ENCODE results near the gene SMO.
"Not testable (repeated sequence)": the region's sequence is repeated elsewhere in the genome, so short reads cannot be mapped to it uniquely, and the experiment has no call there.

Gene SMO

DNA sequence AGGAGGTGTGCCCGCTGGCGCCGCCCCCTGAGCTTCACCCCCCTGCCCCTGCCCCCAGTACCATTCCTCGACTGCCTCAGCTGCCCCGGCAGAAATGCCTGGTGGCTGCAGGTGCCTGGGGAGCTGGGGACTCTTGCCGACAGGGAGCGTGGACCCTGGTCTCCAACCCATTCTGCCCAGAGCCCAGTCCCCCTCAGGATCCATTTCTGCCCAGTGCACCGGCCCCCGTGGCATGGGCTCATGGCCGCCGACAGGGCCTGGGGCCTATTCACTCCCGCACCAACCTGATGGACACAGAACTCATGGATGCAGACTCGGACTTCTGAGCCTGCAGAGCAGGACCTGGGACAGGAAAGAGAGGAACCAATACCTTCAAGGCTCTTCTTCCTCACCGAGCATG is 23.7 kb downstream of the SMO start:
- TF ChIP-seq, protein P1, sequence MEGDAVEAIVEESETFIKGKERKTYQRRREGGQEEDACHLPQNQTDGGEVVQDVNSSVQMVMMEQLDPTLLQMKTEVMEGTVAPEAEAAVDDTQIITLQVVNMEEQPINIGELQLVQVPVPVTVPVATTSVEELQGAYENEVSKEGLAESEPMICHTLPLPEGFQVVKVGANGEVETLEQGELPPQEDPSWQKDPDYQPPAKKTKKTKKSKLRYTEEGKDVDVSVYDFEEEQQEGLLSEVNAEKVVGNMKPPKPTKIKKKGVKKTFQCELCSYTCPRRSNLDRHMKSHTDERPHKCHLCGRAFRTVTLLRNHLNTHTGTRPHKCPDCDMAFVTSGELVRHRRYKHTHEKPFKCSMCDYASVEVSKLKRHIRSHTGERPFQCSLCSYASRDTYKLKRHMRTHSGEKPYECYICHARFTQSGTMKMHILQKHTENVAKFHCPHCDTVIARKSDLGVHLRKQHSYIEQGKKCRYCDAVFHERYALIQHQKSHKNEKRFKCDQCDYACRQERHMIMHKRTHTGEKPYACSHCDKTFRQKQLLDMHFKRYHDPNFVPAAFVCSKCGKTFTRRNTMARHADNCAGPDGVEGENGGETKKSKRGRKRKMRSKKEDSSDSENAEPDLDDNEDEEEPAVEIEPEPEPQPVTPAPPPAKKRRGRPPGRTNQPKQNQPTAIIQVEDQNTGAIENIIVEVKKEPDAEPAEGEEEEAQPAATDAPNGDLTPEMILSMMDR (IDR thresholded peaks at IDR 0.05), result no peak
- no peak overlapping the region for H3K4me3 ChIP-seq (ENCODE audit: low read depth in 1 of 2, low read length in 1 of 2)

DNA sequence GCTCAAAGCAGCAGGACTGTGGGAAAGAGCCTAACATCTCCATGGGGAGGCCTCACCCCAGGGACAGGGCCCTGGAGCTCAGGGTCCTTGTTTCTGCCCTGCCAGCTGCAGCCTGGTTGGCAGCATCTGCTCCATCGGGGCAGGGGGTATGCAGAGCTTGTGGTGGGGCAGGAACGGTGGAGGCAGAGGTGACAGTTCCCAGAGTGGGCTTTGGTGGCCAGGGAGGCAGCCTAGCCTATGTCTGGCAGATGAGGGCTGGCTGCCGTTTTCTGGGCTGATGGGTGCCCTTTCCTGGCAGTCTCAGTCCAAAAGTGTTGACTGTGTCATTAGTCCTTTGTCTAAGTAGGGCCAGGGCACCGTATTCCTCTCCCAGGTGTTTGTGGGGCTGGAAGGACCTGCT is 24.2 kb downstream of the SMO start:
- Histone ChIP-seq H3K36me3 (no peaks in the 10 kb centered on the region), H3K27me3 (peaks cover 5% of the 10 kb centered on the region), H3K9me3 (no peaks in the 10 kb centered on the region), H3K27ac (no peak overlapping the region), H3K4me1 (ENCODE audit: control insufficient read depth in 1 of 2, insufficient read depth in 1 of 2, low read depth in 1 of 2, low read length in 1 of 2) (no peaks in the 10 kb centered on the region), H3K4me3 (ENCODE audit: low read depth in 1 of 2, low read length in 1 of 2) (no peak overlapping the region)
- TF ChIP-seq, protein P1 (IDR thresholded peaks at IDR 0.05), result no peak

More for the DNA sequence above, 23.7 kb downstream of the SMO start:
- H3K27me3 ChIP-seq, result peaks cover under 1% of the 10 kb centered on the region
- no peaks in the 10 kb centered on the region for H3K9me3 ChIP-seq
- H3K36me3 ChIP-seq, result no peaks in the 10 kb centered on the region
- H3K27ac ChIP-seq, result no peak overlapping the region
- H3K4me1 ChIP-seq (ENCODE audit: control insufficient read depth in 1 of 2, insufficient read depth in 1 of 2, low read depth in 1 of 2, low read length in 1 of 2), result no peaks in the 10 kb centered on the region

DNA sequence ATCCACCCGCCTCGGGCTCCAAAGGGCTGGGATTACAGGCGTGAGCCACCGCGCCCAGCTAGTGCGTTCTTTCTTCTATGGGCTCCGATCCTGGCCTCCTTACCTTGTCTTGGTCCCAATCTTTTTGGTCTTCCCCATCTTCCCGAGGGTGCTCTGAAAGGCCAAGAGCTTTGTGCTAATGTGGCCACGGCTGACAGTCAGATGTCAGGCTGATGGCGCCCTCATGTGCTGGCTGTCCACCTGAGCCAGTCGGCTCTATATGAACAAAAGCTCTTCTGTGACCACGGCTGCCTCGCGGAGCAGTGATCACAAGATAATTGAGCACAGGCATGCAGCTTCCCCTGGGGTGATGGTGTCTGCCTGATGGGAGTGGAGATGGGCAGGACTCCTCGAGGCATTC is 25.4 kb downstream of the SMO start:
- H3K4me1 ChIP-seq (ENCODE audit: control insufficient read depth in 1 of 2, insufficient read depth in 1 of 2, low read depth in 1 of 2, low read length in 1 of 2), result peaks cover 2 to 6% of the 10 kb centered on the region in 2 experiments
- TF ChIP-seq, protein P1 (IDR thresholded peaks at IDR 0.05), result no peak
- no peaks in the 10 kb centered on the region for H3K36me3 ChIP-seq
- no peak overlapping the region for H3K27ac ChIP-seq
- peaks cover 7% of the 10 kb centered on the region for H3K27me3 ChIP-seq
- no peak overlapping the region for H3K4me3 ChIP-seq (ENCODE audit: low read depth in 1 of 2, low read length in 1 of 2)
- H3K9me3 ChIP-seq, result no peaks in the 10 kb centered on the region

DNA sequence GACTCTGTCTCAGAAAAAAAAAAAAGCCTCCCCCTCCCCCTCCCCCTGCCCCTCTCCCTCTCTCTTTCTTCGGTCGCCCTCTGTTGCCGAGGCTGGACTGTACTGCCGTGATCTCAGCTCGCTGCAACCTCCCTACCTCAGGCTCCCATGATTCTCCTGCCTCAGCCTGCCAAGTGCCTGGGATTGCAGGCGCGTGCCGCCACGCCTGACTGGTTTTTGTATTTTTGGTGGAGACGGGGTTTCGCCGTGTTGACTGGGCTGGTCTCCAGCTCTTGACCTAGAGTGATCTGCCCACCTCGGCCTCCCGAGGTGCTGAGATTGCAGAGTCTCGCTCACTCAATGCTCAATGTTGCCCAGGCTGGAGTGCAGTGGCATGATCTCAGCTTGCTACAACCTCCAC is 27.3 kb downstream of the SMO start:
- H3K4me1 ChIP-seq (ENCODE audit: control insufficient read depth in 1 of 2, insufficient read depth in 1 of 2, low read depth in 1 of 2, low read length in 1 of 2); H3K27me3 ChIP-seq; H3K27ac ChIP-seq; H3K9me3 ChIP-seq; H3K36me3 ChIP-seq; H3K4me3 ChIP-seq (ENCODE audit: low read depth in 1 of 2, low read length in 1 of 2): not testable (repeated sequence)

DNA sequence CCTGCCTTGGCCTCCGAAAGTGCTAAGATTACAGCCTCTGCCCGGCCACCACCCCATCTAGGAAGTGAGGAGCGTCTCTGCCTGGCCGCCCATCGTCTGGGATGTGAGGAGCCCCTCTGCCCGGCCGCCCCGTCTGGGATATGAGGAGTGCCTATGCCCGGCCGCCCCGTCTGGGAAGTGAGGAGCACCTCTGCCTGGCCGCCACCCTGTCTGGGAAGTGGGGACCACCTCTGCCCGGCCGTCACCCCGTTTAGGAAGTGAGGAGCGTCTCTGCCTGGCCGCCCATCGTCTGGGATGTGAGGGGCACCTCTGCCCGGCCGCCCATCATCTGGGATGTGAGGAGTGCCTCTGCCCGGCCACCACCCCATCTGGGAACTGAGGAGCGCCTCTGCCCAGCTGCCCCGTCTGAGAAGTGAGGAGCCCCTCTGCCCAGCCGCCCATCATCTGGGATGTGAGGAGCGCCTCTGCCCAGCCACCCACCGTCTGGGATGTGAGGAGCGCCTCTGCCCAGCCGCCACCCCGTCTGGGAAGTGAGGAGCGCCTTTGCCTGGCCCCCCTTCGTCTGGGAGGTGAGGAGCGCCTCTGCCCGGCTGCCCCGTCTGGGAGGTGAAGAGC is 27.8 kb downstream of the SMO start:
- not testable (repeated sequence) for H3K4me3 ChIP-seq (ENCODE audit: low read depth in 1 of 2, low read length in 1 of 2); H3K9me3 ChIP-seq; H3K27ac ChIP-seq; H3K36me3 ChIP-seq; H3K4me1 ChIP-seq (ENCODE audit: control insufficient read depth in 1 of 2, insufficient read depth in 1 of 2, low read depth in 1 of 2, low read length in 1 of 2); H3K27me3 ChIP-seq

DNA sequence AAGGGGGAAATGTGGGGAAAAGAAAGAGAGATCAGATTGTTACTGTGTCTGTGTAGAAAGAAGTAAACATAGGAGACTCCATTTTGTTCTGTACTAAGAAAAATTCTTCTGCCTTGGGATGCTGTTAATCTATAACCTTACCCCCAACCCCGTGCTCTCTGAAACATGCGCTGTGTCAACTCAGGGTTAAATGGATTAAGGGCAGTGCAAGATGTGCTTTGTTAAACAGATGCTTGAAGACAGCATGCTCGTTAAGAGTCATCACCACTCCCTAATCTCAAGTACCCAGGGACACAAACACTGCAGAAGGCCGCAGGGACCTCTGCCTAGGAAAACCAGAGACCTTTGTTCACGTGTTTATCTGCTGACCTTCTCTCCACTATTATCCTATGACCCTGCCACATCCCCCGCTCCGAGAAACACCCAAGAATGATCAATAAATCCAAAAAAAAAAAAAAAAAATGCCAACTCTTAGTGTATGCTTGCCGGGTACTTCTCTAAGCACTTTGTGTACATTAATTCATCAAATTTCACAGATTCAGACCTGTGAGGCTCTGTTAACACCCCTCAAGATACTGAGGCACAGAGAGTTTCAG is 28.5 kb downstream of the SMO start:
- not testable (repeated sequence) for H3K36me3 ChIP-seq; H3K27me3 ChIP-seq; H3K9me3 ChIP-seq; H3K27ac ChIP-seq; H3K4me3 ChIP-seq (ENCODE audit: low read depth in 1 of 2, low read length in 1 of 2)
- peaks cover 8 to 12% of the 10 kb centered on the region in 2 experiments for H3K4me1 ChIP-seq (ENCODE audit: control insufficient read depth in 1 of 2, insufficient read depth in 1 of 2, low read depth in 1 of 2, low read length in 1 of 2)

DNA sequence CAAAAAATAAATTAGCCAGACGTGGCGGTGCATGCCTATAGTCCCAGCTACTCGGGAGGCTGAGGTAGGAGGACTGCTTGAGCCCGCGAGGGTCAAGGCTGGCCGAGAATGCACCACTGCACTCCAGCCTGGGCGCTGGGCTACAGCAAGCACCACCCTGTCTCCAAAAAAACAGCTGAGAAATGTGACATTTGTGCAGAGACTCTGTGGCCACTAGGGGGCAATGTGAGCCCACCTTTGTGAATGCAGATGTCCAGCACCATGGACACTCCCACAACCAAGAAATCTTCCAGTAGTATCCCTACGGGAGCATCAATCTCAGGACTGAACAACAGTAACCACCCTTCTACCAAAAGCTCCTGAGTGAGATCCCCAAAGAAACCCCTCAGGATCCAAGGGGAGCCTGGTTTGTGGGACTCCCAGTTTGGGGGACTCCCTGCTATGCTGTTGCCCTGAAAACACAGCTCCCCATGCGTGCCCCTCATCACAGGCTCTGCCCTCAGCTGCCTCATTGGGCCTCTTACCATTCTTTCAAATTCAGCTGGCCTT is 30.2 kb downstream of the SMO start:
- TF ChIP-seq, protein P1 (IDR thresholded peaks at IDR 0.05), result peak; percentile 78
- H3K27ac ChIP-seq, result no peak overlapping the region

DNA sequence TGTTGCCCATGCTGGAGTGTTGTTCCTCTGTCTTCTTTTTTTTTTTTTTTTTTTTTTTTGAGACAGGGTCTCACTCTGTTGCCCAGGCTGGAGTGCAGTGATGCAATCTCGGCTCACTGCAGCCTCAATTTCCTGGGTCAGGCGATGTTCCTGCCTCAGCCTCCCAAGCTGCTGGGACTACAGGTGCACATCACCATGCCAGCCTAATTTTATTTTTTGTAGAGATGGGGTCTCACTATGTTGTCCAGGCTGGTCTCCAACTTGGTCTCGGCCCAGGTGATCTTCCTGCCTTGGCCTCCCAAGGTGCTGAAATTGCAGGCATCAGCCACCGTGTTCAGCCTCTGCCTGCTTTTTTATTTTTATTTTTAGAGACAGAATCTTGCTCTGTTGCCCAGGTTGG is 30.7 kb downstream of the SMO start:
- not testable (repeated sequence) for H3K27ac ChIP-seq; H3K36me3 ChIP-seq; H3K27me3 ChIP-seq; H3K4me3 ChIP-seq (ENCODE audit: low read depth in 1 of 2, low read length in 1 of 2); H3K9me3 ChIP-seq
- H3K4me1 ChIP-seq (ENCODE audit: control insufficient read depth in 1 of 2, insufficient read depth in 1 of 2, low read depth in 1 of 2, low read length in 1 of 2), result peaks cover 23 to 32% of the 10 kb centered on the region in 2 experiments

More for the DNA sequence above, 30.2 kb downstream of the SMO start:
- H3K4me1 ChIP-seq (ENCODE audit: control insufficient read depth in 1 of 2, insufficient read depth in 1 of 2, low read depth in 1 of 2, low read length in 1 of 2), result peaks cover 19 to 26% of the 10 kb centered on the region in 2 experiments
- no peak overlapping the region for H3K4me3 ChIP-seq (ENCODE audit: low read depth in 1 of 2, low read length in 1 of 2)
- no peaks in the 10 kb centered on the region for H3K9me3 ChIP-seq
- no peaks in the 10 kb centered on the region for H3K36me3 ChIP-seq
- peaks cover 7% of the 10 kb centered on the region for H3K27me3 ChIP-seq
